ENCODE results near the gene MLANA.

The MLANA gene

GRCh38 chr9:5890641-5891040, at the start of gene MLANA:
Gene MLANA (plus strand): TSS chr9:5890889. CDS start chr9:5892475, 1,586 bp downstream.
- DNase-seq (ENCODE audit: low read depth), result no peak

- no peak for DNase-seq (ENCODE audit: low read depth)
Measured at GRCh38 chr9:5841771-5842573, 48.7 kb upstream of the MLANA start.

GRCh38 chr9:5842929-5843793, 47.5 kb upstream of the MLANA start:
- no peak for DNase-seq (ENCODE audit: low read depth)

- DNase-seq (ENCODE audit: low read depth), result no peak
Measured at GRCh38 chr9:5843794-5844471, 46.8 kb upstream of the MLANA start.

- no peak for DNase-seq (ENCODE audit: low read depth)
Measured at GRCh38 chr9:5845157-5845531, 45.5 kb upstream of the MLANA start.

GRCh38 chr9:5846096-5846495, 44.6 kb upstream of the MLANA start:
- DNase-seq (ENCODE audit: low read depth), result no peak

GRCh38 chr9:5846501-5846921, 44.2 kb upstream of the MLANA start:
- no peak for DNase-seq (ENCODE audit: low read depth)

- no peak for DNase-seq (ENCODE audit: low read depth)
Measured at GRCh38 chr9:5848372-5848882, 42.3 kb upstream of the MLANA start.

- no peak for DNase-seq (ENCODE audit: low read depth)
Measured at GRCh38 chr9:5850724-5851122, 40.0 kb upstream of the MLANA start.

GRCh38 chr9:5851445-5851844, 39.2 kb upstream of the MLANA start:
- DNase-seq (ENCODE audit: low read depth), result no peak

GRCh38 chr9:5852987-5853386, 37.7 kb upstream of the MLANA start:
- no peak for DNase-seq (ENCODE audit: low read depth)

- no peak for DNase-seq (ENCODE audit: low read depth)
Measured at GRCh38 chr9:5853617-5854016, 37.1 kb upstream of the MLANA start.

- no peak for DNase-seq (ENCODE audit: low read depth)
Measured at GRCh38 chr9:5854063-5854790, 36.5 kb upstream of the MLANA start.

GRCh38 chr9:5857928-5858327, 32.8 kb upstream of the MLANA start:
- no peak for DNase-seq (ENCODE audit: low read depth)

- DNase-seq (ENCODE audit: low read depth), result no peak
Measured at GRCh38 chr9:5858833-5859232, 31.9 kb upstream of the MLANA start.

- DNase-seq (ENCODE audit: low read depth), result no peak
Measured at GRCh38 chr9:5863092-5863746, 27.5 kb upstream of the MLANA start.

GRCh38 chr9:5864446-5864845, 26.2 kb upstream of the MLANA start:
- DNase-seq (ENCODE audit: low read depth), result no peak

GRCh38 chr9:5866272-5866671, 24.4 kb upstream of the MLANA start:
- no peak for DNase-seq (ENCODE audit: low read depth)

- DNase-seq (ENCODE audit: low read depth), result no peak
Measured at GRCh38 chr9:5866685-5867084, 24.0 kb upstream of the MLANA start.

GRCh38 chr9:5868235-5868634, 22.5 kb upstream of the MLANA start:
- DNase-seq (ENCODE audit: low read depth), result no peak

GRCh38 chr9:5869315-5870019, 21.2 kb upstream of the MLANA start:
- DNase-seq (ENCODE audit: low read depth), result no peak
